ELR (cell line): ENCODE results near the gene TBL1XR1.
"Not testable (repeated sequence)": the region's sequence is repeated elsewhere in the genome, so short reads cannot be mapped to it uniquely, and the experiment has no call there.

Source experiments
- DNase-seq: peaks from one replicate; pipeline ENCODE4 v3.0.0-alpha.2; 2015; ENCODE audit warnings: low read depth

The TBL1XR1 gene

DNA sequence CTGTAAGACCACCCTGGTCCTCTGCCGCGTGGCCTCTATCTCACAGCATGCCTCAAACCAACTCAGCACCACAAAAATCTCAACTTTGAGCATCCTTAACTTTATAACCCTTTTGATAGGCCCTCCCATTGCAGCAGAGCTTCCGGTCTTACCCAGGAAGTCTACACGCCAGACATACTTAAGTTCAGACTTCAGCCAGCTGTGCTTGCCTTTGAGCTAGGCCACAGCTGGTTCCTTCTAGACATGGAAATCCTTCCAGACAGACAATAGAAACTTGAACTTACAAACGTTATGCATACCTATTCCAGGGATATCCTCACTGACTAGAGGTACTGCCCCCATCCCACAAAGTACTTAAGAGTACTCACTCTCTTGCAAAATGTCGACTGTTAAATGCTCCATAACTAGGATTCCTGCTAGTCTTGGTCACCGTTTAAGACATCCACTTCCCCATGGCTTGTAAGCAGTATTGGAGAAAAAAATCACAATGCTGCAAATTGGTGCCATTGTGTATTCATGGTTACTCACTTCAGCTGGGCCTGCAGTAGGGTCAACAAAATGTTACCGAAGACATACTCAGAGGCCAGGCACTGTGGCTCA lies 183.5 kb downstream of the TBL1XR1 start:
- no peak for DNase-seq

DNA sequence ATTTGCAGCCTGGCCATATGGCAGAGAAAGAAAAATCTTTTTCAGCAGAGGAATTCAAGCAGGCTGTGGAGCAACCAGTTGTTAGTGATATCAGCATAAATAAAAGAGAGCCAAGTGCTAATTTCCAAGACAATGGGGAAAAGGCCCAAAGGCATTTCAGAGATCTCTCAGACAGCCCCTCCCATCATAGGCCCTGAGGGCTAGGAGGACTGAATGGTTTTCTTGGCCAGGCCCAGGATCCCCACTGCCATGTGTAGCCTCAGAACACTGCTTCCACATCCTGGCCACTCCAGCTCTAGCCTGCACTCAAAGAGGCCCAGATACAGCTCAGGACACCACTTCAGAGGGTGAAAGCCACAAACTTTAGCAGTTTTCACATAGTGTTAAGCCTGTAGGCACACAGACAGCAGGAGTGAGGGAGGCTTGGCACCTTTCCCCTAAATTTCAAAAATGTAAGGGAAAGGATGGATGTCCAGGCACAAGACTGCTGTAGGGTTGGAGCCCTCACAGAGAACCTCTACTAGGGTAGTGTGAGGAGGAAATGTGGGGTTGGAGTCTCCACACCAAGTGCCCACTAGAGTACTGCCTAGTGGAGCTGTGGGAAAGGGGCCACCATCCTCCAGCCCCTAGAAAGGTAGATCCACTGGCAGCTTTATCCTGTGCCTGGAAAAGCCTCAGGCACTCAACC lies 191.4 kb downstream of the TBL1XR1 start:
- DNase-seq, result no peak

DNA sequence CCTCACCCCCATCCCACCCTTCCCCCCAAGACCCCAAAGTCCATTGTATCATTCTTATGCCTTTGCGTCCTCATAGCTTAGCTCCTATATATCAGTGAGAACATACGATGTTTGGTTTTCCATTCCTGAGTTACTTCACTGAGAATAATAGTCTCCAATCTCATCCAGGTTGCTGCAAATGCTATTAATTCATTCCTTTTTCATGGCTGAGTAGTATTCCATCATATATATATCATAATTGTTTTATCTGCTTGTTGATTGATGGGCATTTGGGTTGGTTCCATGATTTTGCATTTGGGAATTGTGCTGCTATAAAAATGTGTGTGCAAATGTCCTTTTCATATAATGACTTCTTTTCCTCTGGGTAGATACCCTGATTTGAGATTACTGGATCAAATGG lies 197.1 kb downstream of the TBL1XR1 start:
- not testable (repeated sequence) for DNase-seq

DNA sequence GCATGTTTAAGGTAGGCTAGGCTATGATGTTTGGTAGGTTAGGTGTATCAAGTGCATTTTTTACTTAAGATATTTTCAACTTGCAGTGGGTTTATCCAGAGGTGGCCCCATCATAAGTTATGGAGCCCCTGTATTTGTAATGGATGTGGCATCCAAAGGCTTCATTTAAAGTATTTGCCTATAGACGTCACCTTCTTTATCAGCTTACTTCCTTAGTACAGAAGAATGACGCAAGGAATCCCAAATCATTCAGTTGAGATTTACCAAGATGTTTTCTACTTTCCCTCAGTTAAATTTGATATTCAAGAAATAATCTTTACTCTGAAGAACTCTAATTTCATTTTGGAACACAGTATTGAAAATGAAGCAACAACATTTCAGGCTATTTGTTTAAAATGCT lies 201.3 kb downstream of the TBL1XR1 start:
- no peak for DNase-seq

DNA sequence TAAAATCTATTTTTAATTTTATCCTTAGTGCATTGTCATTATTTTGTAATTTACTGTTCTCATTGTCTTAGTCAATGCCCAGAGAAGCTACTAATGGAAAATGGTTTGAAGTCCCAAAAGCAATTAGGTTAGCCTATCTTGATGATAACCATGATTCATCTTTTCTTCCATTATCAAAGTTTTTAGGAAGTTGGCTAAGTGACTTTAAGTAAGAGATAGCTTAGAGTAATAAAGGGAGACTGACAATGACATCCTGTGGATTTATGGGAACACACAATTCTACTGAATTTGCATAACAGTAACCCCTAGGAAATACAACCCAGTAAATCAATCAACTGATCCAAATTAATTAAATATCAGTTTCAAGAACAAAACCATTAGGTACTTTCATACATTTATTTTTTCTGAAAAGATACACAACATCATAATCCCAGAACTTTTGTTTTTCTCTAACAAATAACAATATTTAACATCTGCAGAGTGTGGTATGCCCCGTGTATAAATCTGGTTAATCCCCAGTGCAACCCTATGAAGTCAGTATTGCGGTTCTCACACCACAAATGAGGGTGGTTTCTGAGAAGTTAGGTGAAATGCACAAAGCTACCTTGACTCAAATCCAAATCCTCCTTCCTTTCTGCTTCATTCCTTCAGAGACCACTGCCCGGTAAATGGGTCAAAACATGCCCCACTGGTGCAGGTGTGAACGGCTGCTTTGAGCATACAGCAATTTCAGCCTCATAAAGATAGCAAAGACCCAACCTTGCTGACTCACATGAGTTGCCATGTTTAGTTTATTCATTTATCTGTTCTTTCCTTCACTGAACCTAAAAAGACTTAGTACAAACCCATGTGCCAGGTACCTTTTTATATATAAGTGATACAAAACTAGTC lies 202.1 kb downstream of the TBL1XR1 start:
- DNase-seq, result no peak

DNA sequence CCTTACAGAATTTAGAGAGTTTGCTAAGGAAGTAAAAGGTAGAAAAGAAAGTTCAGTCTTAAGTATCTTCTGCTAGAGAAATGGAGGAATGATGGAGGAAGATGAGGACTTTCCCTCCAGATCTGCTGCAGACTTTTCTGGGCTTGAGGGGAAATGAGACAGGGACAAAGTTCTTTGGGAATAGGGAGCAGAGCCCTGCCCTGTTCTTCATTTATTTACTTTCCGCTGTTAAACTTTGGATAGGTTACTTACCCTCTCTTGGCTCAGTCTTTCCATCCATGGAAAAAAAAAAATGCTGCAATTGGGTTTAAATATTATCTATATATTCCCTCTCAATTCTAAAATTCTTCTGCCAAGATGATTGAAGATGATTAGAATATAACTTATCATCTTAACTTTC lies 202.9 kb downstream of the TBL1XR1 start:
- no peak for DNase-seq

DNA sequence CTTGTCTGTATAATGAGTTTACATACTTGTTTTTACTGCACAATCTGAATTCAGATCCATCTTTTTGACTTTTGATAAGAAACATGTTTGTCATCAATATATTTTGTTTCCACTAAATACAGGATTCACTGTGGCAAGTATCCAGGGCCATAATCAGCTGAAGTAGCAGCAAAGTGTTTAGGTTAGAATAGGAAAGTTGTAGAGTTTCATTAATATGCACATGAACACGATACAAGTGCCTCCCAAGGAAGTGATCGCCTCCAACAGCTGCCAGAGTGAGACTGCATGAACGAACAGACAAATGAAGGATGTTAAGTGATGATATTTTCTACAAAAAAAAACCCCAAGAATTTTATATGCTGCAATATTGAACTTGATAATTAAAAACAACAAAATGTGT lies 204.3 kb downstream of the TBL1XR1 start:
- no peak for DNase-seq

DNA sequence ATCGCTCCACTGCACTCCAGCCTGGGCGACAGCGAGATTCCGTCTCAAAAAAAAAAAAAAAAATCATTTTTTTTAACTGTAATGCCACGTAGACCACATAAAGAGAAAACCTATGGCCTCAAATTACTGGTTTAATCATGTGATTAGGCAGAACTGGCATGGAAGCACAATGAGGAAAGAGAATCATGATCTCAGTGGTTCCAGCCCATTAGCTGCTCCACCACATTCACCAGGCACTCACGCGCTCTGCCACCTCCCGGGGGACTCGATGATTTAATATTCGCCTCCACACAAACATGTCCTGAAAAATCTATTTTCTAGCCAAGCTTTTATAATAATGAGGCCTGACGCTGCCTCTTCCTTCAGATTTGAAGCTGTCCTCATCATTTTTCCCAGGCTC lies 204.7 kb downstream of the TBL1XR1 start:
- no peak for DNase-seq

DNA sequence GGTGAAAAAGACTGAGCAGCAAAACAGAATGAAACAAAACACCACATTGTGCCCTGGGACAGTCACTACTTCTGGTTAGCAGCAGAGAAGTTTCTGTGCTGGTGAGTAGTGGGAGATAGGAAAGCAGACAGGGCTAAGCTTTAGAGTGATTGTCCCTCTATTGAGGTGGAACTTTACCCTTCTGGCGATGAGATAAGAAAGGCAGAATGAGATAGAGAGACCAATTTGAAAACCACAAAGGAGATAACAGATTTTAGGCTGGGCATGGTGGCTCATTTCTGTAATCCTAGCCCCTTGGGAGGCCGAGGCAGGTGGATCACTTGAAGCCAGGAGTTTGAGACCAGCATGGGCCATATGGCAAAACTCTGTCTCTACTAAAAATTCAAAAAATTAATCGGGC lies 208.5 kb downstream of the TBL1XR1 start:
- DNase-seq, result no peak

DNA sequence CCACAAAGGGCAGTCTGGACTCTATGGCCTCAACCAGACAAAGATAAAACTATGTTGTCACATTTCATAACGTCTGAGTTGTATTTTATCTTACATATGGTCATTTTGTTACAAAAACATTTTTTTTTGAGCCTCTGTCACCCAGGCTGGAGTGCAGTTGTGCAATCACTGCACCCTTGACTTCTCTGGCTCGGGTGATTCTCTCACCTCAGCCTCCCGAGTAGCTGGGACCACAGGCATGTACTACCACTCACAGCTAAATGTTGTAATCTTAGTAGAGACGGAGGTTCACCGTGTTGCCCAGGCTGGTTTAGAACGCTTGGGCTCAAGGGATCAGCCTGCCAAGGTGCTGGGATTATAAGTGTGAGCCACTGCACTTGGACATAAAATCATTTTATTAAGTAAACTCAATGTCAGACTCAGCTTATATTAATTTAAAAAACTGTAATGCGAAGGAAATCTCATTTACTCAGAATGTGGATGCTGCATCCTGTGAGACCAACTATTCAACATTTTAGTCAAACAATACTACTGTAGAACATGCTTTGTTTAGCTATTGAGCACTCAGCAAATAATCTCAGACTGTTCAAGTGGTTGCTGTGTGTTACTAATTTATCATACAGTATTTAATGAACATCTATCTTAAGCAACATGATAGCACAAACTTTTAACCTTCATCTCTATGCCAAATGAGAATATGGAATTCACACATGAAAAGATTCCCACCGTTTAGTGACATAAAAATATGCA lies 209.2 kb downstream of the TBL1XR1 start:
- no peak for DNase-seq

DNA sequence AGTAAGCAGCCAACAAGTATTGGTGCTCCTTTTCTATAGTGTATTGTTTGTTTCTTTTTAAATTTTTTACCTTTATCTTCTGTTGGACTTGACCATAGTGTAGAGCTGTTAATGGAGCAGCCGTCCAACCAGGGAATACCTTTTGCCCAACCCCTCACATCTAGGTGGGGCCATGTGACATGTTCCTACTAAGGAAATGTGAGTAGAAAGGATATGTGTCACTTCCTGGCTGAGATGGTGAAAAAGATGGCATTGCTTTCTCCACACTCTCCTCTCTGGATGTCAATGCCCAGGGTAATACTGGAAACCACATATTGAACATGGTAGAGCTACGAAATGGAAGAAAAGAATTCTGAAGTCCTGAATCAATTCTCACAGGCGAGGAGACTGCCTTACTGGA lies 218.8 kb downstream of the TBL1XR1 start:
- DNase-seq, result peak; percentile 38

DNA sequence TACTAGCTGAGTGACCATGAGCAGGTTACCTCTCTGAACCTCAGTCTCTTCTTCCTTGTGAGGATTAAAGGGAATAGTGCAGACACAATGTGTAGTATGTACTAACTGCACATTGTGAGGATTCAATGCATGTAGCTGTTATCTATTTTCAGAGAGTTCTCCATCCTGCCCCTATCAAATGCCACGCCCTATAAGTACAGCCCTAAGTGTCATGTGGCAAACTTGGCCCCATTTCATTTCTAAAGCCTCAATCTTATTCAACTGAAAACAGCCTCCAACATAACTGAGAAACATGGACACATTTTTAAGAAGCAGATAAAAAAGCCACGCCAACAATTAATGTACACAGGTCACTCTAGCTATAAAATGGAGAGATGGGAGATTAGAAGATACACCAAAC lies 220.0 kb downstream of the TBL1XR1 start:
- DNase-seq, result no peak

DNA sequence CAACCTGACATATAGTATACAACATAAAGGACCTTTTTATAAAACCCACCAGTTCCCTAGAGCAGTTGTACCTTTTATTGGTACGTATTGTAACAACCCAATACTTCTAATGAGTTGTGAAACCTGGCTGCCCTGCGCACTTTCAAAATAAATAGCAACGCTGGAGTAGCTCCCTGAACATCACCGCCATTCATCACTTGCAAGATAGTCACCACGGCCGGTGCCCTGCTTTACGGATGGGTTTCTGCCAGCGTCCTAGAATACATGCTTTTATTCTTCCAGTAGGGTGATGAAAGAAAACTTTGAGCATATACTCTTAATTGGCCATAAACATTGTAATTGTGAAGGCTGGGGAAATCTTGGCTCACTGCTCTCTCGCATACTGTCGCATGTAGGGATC lies 220.7 kb downstream of the TBL1XR1 start:
- DNase-seq, result no peak

DNA sequence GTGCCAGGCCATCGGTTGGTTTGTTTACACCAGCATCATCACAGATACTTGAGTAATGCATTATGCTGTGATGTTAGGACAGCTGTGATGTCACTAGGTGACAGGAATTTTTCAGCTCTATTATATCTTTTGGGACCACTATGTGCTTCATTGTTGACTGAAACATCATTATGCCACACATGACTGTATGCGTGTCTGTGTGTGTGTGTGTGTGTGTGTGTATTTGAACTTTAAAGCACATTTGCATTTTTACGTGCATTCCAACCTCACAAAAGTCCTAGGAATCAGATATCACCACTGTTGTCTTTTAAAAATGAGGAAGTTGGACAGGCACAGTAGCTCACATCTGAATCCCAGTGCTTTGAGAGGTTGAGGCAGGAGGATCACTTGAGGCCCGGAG lies 223.0 kb downstream of the TBL1XR1 start:
- DNase-seq, result no peak

DNA sequence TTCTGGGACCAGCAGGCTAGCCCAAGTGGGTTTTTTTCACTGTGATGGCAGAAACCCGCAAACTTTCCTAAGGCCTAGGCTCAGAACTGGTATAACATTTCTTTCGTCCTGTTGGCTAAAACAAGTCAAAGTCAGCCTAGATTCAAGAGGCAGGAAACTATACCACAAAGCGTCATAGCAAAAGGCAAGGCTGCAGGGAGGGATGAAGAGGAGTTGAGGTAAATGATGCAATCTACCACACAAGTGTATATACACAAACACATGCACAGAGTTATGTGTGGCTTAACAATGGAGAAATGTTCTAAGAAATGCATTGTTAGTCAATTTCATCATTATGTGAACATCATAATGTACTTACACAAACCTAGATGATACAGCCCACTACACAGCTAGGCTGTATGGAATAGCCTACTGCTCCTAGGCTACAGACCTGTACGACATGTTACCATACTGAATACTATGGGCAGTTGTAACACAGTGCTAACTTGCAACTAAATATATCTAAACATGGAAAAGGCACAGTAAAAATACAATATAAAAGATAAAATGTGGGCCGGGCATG lies 225.6 kb downstream of the TBL1XR1 start:
- DNase-seq, result no peak

DNA sequence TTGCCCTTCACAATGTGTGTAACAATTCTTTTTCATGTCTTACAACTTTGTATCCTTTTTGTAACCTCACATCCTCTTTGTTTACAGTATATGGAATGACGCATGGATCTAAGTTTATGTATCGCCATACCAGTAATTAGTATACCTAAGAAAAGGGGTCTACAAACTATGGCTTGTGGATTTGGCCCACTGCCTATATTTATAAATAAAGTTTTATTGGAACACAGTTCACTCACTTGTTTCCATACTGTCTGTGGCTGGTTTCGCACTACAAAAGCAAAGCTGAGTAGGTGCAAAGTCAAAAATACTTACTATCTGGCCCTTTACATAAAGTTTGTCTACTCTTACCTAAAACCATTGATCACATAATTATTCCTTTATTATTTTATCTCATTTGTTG lies 226.5 kb downstream of the TBL1XR1 start:
- no peak for DNase-seq

DNA sequence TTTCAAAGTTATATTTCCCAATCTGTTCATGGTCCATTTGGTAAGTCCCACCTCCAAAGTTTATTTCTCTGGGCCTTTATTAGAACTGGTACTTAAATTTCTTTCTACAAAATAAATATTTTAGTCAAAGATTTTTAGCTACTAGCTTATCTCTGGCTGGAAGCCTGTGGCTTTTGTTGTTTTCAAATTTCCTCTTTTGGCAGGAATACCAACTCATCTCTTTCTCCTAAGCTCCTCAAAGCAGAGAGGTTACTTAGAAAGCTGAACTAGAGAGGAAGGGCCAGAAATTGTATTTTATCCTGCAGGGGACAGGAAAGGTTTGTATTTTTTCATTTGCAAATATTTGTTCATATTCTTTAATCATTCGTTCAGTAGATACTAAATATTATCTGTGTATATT lies 227.8 kb downstream of the TBL1XR1 start:
- DNase-seq, result no peak
